Hepatocyte (in vitro differentiated cells): ENCODE data around the gene AMOTL1. TPM values are rescaled to one million over a fixed set of nuclear protein-coding genes. Genes with fewer than 3 reads are reported as not detected.

ENCODE experiments used
- DNase-seq: peaks from one replicate; pipeline ENCODE4 v3.0.0-alpha.2; 2016; ENCODE audit warnings: low spot score
- H2AFZ ChIP-seq: fragments of 200-600 bp; sonication (generic); 2 replicates; pipeline ENCODE4 v1.6.0; 2016; ENCODE audit warnings: antibody characterized with exemption, mild to moderate bottlenecking
- H3K27ac ChIP-seq: fragments of 200-600 bp; sonication (generic); 2 replicates; pipeline ENCODE4 v1.5.1; 2016; ENCODE audit warnings: mild to moderate bottlenecking
- H3K27me3 ChIP-seq: fragments of 200-600 bp; sonication (generic); 2 replicates; pipeline ENCODE4 v1.6.1; 2016
- H3K36me3 ChIP-seq: fragments of 200-600 bp; sonication (generic); replicated peaks from 2 replicates; pipeline ENCODE4 v1.5.1; 2016; ENCODE audit warnings: low read depth; ENCODE audit not compliant: insufficient read depth
- H3K4me1 ChIP-seq: fragments of 200-600 bp; sonication (generic); 2 replicates; pipeline ENCODE4 v1.5.1; 2016; ENCODE audit warnings: mild to moderate bottlenecking, moderate library complexity; ENCODE audit not compliant: insufficient read depth
- H3K4me2 ChIP-seq: fragments of 200-600 bp; sonication (generic); 2 replicates; pipeline ENCODE4 v1.6.0; 2016
- H3K4me3 ChIP-seq: fragments of 200-600 bp; sonication (generic); 2 replicates; pipeline ENCODE4 v1.5.1; 2016; ENCODE audit warnings: mild to moderate bottlenecking
- H3K79me2 ChIP-seq: fragments of 200-600 bp; sonication (generic); 2 replicates; pipeline ENCODE4 v1.6.0; 2017; ENCODE audit warnings: mild to moderate bottlenecking
- H3K9me2 ChIP-seq: fragments of 200-600 bp; sonication (generic); replicated peaks from 2 replicates; pipeline ENCODE4 v1.6.0; 2017; ENCODE audit warnings: mild to moderate bottlenecking; ENCODE audit not compliant: insufficient read depth
- H3K9me3 ChIP-seq: fragments of 200-600 bp; sonication (generic); 2 replicates; pipeline ENCODE4 v1.5.1; 2016; ENCODE audit warnings: low read depth, mild to moderate bottlenecking
- H4K20me1 ChIP-seq: fragments of 200-600 bp; sonication (generic); 2 replicates; pipeline ENCODE4 v1.6.0; 2016; ENCODE audit warnings: mild to moderate bottlenecking; ENCODE audit not compliant: insufficient read depth, poor library complexity, severe bottlenecking
- EZH2 ChIP-seq: fragments of 200-600 bp; sonication (generic); IDR thresholded peaks from 2 replicates; pipeline ENCODE4 v1.6.1; 2016; ENCODE audit warnings: antibody characterized with exemption, mild to moderate bottlenecking, borderline replicate concordance
- EZH2phosphoT487 ChIP-seq: fragments of 200-600 bp; sonication (generic); IDR thresholded peaks from one replicate; pipeline ENCODE4 v1.6.1; 2018; ENCODE audit warnings: antibody characterized with exemption, mild to moderate bottlenecking, low read depth, moderate library complexity; ENCODE audit not compliant: unreplicated experiment, severe bottlenecking
- WGBS: methylation state at CpG from one replicate; pipeline ENCODE4 v1.1.6; 2016; ENCODE audit warnings: low lambda C conversion rate; ENCODE audit errors: missing lambda C conversion rate; 5-methylcytosine and 5-hydroxymethylcytosine counted together
- polyA plus RNA-seq: library from polyadenylated mRNA; unstranded; fragments of >200 nt; fragmentation: Nextera tagmentation; extraction: Ambion mirVana; gene quantifications from 2 replicates; pipeline ENCODE4 v1.2.1, GENCODE V29; 2016
- total RNA-seq: library from RNA; depleted of rRNA; stranded (reverse); fragments of >200 nt; gene quantifications from 2 replicates; pipeline ENCODE4 v1.2.3, GENCODE V29; 2014
- TF ChIP-seq, protein P1 (sequence below): fragments of 200-600 bp; sonication (generic); IDR thresholded peaks from 2 replicates; pipeline ENCODE4 v1.5.1; 2016; ENCODE audit warnings: antibody characterized with exemption, mild to moderate bottlenecking; ENCODE audit not compliant: poor library complexity

Gene AMOTL1
- total and polyA plus RNA-seq, 2 experiments from 2014 or later, result 23.8 to 57.7 TPM

DNA sequence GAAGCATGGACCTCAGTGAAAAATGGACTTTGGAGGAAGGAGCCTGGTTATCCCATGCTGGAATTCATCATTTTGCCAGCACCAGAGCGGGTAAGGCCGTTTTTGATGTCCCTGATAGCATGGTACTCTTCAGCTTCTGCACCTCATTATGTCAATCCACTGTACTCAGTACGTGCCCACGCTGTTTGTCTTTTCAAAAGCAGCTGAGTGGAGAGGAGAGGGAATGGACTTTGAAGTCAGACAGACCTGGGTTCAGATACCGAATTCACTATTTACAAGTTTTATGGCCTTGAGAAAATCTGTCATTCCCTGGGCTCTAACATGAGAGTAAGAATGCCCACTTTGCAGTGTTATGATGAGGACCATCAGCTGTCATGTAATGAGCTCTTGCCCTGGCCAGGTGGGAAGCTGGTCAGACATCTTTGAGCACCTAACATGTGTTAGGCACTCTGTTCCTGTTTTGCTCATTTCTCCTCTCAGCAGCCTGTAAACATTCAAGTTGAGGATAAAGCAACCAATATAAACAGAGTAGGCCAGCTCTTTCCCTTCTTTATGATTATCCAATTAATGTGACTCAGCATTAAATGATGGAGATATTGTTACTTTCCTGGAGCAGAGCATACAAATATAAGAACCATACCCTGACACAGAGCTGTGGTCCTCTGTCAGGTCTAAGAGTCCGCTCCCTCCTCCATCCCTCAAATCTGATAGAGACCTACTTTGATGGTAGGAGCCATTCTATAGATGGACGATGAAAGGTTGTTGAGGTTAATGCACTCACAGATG is 39.0 kb upstream of the AMOTL1 start:
- Histone ChIP-seq H3K9me2 (no peaks in the 10 kb centered on the region), H3K4me3 (no peak overlapping the region), H3K27ac (peak overlapping the region; percentile 15), H4K20me1 (no peaks in the 10 kb centered on the region), H3K4me2 (no peak overlapping the region), H3K36me3 (no peaks in the 10 kb centered on the region), H3K9me3 (no peaks in the 10 kb centered on the region), H3K4me1 (peaks cover 6% of the 10 kb centered on the region), H3K79me2 (no peaks in the 10 kb centered on the region), H2AFZ (no peak overlapping the region), H3K27me3 (no peaks in the 10 kb centered on the region)
- WGBS, result 73% methylated on average over 7 of the region's 7 CpGs
- no peak for TF ChIP-seq EZH2
- TF ChIP-seq EZH2phosphoT487, result no peak
- TF ChIP-seq, protein P1, sequence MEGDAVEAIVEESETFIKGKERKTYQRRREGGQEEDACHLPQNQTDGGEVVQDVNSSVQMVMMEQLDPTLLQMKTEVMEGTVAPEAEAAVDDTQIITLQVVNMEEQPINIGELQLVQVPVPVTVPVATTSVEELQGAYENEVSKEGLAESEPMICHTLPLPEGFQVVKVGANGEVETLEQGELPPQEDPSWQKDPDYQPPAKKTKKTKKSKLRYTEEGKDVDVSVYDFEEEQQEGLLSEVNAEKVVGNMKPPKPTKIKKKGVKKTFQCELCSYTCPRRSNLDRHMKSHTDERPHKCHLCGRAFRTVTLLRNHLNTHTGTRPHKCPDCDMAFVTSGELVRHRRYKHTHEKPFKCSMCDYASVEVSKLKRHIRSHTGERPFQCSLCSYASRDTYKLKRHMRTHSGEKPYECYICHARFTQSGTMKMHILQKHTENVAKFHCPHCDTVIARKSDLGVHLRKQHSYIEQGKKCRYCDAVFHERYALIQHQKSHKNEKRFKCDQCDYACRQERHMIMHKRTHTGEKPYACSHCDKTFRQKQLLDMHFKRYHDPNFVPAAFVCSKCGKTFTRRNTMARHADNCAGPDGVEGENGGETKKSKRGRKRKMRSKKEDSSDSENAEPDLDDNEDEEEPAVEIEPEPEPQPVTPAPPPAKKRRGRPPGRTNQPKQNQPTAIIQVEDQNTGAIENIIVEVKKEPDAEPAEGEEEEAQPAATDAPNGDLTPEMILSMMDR, result no peak
- DNase-seq, result peak; percentile 34

DNA sequence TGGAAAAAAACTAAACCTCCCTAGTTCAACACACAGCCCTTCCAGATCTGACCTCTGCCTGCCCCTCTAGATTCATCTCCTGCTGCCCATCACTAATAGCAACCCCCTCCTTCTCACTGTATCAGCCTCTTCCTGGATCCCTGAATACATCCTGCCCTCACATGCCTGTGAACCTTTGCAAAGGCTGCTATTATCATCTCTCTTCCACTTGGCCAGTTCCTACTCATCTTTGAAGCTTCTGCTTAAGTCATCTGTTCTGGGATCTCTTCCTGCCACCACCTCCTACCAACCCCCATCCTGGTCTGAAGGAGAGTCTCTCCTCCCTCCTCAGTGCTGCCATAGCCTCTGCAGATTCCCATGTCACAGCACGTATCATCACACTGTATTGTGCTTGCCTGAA is 38.0 kb upstream of the AMOTL1 start:
- no peak for TF ChIP-seq EZH2
- H3K9me2 ChIP-seq, result no peaks in the 10 kb centered on the region
- no peak overlapping the region for H3K4me3 ChIP-seq
- DNase-seq, result no peak
- peaks cover 16% of the 10 kb centered on the region for H3K4me1 ChIP-seq
- H3K9me3 ChIP-seq, result no peaks in the 10 kb centered on the region
- H3K79me2 ChIP-seq, result no peaks in the 10 kb centered on the region
- 100% methylated on average over 1 of the region's 1 CpG for WGBS
- H3K36me3 ChIP-seq, result no peaks in the 10 kb centered on the region
- H3K4me2 ChIP-seq, result no peak overlapping the region
- H3K27me3 ChIP-seq, result no peaks in the 10 kb centered on the region
- no peaks in the 10 kb centered on the region for H4K20me1 ChIP-seq
- H3K27ac ChIP-seq, result no peak overlapping the region
- H2AFZ ChIP-seq, result no peak overlapping the region

DNA sequence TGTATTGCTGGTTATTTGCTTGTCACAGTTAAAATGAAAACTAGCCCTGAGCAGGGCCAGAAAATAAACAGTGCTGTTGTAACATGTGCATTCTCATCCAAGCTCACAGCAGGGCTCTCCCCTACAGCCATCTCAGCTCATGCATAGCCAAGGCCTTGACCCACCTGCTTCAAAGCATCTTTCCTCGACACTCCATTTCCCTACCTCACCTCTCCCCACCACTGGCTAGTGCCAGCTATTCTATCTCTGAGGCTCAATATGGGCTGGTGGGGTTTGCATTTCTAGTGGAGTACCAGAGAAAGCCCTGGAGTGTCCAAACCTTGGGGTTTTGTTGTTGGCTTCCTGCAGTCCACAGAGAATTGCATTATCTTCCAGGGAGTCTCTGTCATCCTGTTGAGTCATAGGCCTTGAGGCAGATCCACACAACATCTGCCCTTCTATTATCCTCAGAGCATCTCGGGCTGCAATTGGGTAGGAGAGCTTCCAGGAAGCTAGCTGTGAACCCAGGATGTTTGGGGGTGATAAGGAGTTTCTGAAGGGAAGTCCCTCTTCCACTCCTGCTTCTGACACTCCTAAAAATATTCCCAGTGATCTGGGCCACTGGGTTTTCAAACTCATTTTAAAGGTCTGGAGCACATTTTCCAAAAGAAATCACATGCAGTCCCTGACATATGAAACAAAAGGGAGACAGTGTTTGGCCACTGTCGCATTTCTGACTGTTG is 36.1 kb upstream of the AMOTL1 start:
- 77% methylated on average over 3 of the region's 3 CpGs for WGBS
- H3K4me2 ChIP-seq, result no peak overlapping the region
- H3K9me3 ChIP-seq, result no peaks in the 10 kb centered on the region
- TF ChIP-seq EZH2phosphoT487 (no peak), EZH2 (no peak)
- TF ChIP-seq, protein P1, result no peak
- no peaks in the 10 kb centered on the region for H3K27me3 ChIP-seq
- no peaks in the 10 kb centered on the region for H3K9me2 ChIP-seq
- H3K4me1 ChIP-seq, result peaks cover 24% of the 10 kb centered on the region
- H3K36me3 ChIP-seq, result no peaks in the 10 kb centered on the region
- no peaks in the 10 kb centered on the region for H3K79me2 ChIP-seq
- no peak overlapping the region for H3K4me3 ChIP-seq
- no peaks in the 10 kb centered on the region for H4K20me1 ChIP-seq
- peak overlapping the region; percentile 57 for H3K27ac ChIP-seq
- no peak overlapping the region for H2AFZ ChIP-seq
- DNase-seq, result no peak

DNA sequence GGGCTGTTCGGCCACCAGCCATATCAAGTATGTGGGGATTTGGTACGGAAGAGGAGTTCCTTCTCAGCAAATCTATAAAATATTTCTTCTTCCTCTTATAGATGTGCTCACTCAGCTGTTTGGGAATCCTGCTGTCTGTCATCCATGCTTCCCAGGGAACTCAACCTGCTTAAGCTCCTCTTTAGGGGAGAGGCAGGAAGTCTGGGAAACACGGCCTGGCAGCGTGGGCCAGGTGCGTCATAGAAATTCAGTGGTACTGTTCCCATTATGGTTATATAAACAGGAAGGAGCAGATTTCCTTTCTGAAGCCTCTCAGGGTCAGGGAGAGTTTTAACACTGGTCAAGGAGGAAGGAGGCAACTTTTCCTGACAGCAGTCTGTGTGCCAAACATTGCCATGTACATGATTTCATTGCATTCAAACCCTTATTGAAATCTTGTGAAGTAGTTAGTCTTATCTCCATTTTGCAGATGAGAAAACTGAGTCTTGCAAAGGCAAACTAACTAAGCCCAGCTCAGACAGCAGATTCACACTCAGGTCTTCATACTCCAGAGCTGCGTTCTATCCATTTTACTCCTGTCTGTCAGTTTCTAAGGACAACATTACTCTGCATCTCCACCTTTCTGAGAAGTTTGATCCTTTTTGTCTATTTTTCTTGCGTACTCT is 35.4 kb upstream of the AMOTL1 start:
- Histone ChIP-seq H4K20me1 (no peaks in the 10 kb centered on the region), H3K4me1 (peaks cover 31% of the 10 kb centered on the region), H3K79me2 (no peaks in the 10 kb centered on the region), H3K27ac (peak overlapping the region; percentile 57), H3K27me3 (no peaks in the 10 kb centered on the region), H3K9me2 (no peaks in the 10 kb centered on the region), H3K9me3 (no peaks in the 10 kb centered on the region), H3K4me2 (no peak overlapping the region), H3K36me3 (no peaks in the 10 kb centered on the region), H2AFZ (no peak overlapping the region), H3K4me3 (no peak overlapping the region)
- TF ChIP-seq, protein P1, result no peak
- no peak for TF ChIP-seq EZH2phosphoT487
- 71% methylated on average over 7 of the region's 7 CpGs for WGBS
- no peak for DNase-seq
